GM18907 (cell line): Measurements from ENCODE around the gene CEP44.
"Not testable (repeated sequence)": the region's sequence is repeated elsewhere in the genome, so short reads cannot be mapped to it uniquely, and the experiment has no call there.

Source experiments
- ATAC-seq: cut with Tn5 transposase; IDR thresholded peaks from one replicate; pipeline ENCODE4 v1.9.1; 2021; ENCODE audit warnings: mild to moderate bottlenecking, moderate library complexity; ENCODE audit not compliant: unreplicated experiment

CEP44 gene

GRCh38 chr4:174320494-174321199 lies 36.9 kb downstream of the CEP44 start:
- ATAC-seq = no peak

DNA sequence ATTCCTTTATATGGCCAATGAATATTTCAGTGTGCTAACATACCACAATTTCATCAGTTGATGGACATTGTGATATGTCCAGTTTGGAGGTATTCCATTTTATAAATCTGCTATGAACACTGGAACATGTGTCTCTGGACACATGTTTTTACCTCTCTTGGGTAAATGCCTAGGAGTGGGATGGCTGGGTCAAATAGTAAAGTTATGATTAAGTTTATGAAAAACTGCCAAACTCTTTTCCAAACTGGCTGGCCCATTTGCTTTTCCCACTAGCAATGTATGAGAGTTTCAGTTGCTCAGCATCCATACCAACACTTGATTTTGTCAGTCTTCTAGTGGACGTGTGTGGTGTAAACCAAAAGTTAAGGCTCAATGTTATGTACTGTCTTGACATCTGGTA lies 40.5 kb downstream of the CEP44 start:
- no peak for ATAC-seq

DNA sequence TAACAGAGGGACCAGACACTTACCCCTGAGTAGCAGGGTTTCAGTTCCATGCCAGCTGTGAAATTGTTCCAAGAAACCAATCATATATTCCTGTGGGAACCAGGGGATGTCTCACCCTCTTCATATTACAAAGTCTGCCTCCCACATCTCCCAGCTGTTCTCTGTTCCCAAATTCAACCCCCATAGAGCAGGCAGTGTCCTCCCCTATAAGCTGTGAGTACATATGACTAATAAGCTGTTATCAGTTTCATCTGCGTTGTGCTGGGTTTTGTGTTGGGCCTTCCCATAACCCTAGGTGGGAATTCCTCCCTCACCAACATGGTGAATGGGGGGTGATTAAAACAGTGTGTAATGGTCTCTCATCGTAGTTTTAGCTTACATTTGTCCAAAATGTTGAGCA lies 41.0 kb downstream of the CEP44 start:
- ATAC-seq = no peak

GRCh38 chr4:174332741-174333493 lies 49.2 kb downstream of the CEP44 start:
- ATAC-seq = no peak

DNA sequence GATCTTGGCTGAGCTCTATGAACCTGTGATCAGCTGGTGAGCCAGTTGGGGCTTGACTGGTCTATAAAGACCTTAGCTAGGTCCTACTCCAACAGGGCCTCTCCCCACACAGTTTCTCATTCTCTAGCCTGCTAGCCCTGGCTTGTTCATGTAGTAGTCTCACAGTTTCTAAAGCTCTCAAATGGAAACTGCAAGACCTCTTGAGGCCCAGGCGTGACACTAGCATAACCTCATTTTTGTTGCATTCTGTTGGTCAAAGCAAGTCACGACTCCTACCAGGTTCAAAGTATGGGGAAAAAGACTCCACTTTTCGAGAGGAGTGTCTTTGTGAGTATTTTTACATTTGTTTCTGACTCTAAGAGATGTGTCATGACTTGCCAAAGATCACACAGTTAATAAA lies 50.9 kb downstream of the CEP44 start:
- peak; percentile 96 for ATAC-seq

DNA sequence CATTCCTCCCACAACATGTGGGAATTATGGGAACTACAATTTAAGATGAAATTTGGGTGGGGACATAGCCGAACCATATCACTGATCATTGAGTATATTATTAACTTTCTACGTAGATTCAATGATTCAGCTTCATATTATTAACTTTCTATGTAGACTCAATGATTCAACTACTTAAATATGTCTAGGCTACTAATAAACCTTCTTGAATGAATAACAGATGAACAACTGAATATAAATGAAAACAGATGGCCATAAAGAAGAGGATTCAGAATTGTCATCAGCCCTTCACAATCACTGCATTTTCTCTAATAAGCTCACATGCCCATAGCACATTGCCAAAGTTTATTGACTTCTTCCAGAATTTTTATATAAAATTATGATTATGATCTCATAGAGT lies 57.0 kb downstream of the CEP44 start:
- no peak for ATAC-seq

DNA sequence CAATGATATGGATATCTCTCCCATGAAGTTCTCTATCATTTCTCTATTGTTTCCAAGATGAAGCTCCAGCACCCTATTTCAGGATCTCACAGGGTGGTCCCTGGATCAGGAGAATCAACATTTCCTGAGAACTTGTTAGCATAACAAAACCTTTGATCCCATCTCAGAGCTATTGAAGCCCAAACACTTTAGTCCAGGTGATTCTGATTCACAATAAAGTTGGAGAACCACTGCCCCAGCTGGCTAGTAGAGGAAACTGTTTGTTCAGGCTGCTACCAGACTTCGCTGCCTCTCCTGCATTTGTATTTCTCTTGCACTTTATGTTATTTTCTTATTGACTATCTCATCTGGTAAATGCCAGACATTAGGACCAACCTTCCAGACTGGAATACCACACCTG lies 65.4 kb downstream of the CEP44 start:
- ATAC-seq = no peak

GRCh38 chr4:174352061-174352819 lies 68.5 kb downstream of the CEP44 start:
- no peak for ATAC-seq

DNA sequence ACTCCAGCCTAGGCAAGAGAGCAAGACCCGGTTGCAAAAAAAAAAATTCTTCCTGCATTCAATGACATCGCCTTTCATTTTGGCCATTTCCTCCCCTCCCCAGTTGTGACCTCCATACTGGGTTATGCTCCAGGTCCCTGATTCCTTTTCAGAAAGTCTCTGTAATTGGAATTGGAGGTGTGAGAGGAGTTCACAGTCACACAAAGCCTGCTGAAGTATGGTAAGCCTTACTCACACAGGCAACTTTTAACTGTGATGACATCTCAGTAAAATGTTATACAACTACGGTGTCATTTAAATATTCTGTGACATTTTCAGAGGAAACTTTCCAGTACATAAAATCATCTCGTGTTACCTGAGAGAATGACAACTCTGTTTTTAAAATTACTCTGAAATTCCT lies 73.6 kb downstream of the CEP44 start:
- ATAC-seq = no peak

GRCh38 chr4:174358410-174358809 lies 74.7 kb downstream of the CEP44 start:
- peak; percentile 63 for ATAC-seq

DNA sequence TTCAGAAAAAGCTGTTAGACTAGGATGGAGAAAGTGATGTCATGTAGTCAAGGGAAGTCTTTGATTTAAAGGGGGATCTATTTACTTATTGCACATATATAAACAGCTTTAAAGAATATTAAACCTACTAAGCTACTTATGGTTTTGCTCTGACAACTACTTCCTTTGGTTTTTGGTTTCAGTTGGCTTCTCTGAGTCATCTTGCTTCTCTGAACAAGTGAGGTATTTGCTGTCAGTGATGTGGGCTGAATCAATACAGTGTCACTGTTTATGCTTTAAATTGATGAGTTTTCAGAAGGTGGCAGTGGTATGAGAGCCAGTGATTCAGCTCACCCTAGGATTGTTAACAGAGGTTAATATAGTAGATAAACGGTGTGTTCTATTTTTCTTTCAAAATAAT lies 75.1 kb downstream of the CEP44 start:
- peak; percentile 99 for ATAC-seq

- no peak for ATAC-seq
These were observed 78.6 kb downstream of the CEP44 start for GRCh38 chr4:174362340-174362739.

DNA sequence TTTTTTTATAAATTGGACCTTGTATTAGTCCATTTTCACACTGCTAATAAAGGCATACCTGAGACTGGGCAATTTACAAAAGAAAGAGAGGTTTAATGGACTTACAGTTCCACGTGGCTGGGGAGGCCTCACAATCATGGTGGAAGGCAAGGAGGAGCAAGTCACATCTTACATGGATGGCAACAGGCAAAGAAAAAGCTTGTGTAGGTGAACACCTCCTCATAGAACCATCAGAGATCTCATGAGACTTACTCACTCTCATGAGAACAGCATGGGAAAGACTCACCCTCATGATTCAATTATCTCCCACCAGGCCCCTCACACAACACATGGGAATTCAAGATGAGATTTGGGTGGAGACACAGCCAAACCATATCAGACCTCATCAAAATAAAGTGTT lies 80.1 kb downstream of the CEP44 start:
- ATAC-seq = not testable (repeated sequence)

DNA sequence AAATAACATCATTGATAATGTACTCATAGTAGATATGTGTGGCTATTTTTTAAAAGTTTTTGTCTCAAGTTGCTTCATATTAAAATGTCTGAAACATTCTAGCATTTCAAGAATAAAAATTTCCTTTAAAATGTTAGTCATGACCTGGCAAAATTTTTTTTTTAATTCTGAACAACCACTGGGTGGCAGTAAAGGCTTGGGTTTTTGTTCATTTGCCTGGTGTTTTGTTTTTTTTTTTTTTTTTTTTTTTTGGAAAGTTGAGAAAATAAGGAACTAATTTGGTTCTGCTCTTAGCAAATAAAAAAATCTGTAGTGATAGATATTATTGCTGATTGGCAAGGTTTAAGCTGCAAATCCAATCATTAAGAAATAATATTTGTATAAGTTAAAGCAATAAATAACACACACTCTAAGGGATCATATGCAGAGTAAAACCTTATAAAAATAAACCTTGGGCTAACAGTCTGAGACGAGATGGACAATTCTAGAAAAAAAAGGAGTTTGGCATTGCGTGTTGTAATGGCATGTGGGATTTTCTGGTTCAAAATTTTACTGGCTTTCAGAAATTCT lies 81.4 kb downstream of the CEP44 start:
- no peak for ATAC-seq

GRCh38 chr4:174369985-174370384 lies 86.3 kb downstream of the CEP44 start:
- no peak for ATAC-seq

- no peak for ATAC-seq
These were observed 90.1 kb downstream of the CEP44 start for GRCh38 chr4:174373821-174374220.

GRCh38 chr4:174375422-174375821 lies 91.7 kb downstream of the CEP44 start:
- no peak for ATAC-seq

DNA sequence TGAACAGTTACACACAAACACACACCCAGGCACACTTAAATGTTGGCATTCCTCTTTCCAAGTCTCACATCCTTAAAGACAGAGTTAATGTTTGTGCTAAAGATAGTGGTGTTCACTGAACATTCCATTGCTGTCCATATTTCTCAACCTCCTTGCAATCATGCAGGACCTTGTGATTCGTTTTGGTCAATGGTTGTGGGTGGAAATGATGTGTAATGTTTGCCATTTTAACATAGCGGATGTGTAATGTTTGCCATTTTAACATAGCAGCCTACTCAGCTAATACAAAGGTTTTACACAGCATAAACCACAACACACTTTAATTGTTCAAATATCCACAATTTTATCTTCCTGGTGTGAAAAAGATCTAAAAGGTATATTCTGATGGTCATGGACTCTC lies 93.9 kb downstream of the CEP44 start:
- no peak for ATAC-seq

- no peak for ATAC-seq
These were observed 95.2 kb downstream of the CEP44 start for GRCh38 chr4:174378951-174379350.

GRCh38 chr4:174380206-174380605 lies 96.5 kb downstream of the CEP44 start:
- not testable (repeated sequence) for ATAC-seq

DNA sequence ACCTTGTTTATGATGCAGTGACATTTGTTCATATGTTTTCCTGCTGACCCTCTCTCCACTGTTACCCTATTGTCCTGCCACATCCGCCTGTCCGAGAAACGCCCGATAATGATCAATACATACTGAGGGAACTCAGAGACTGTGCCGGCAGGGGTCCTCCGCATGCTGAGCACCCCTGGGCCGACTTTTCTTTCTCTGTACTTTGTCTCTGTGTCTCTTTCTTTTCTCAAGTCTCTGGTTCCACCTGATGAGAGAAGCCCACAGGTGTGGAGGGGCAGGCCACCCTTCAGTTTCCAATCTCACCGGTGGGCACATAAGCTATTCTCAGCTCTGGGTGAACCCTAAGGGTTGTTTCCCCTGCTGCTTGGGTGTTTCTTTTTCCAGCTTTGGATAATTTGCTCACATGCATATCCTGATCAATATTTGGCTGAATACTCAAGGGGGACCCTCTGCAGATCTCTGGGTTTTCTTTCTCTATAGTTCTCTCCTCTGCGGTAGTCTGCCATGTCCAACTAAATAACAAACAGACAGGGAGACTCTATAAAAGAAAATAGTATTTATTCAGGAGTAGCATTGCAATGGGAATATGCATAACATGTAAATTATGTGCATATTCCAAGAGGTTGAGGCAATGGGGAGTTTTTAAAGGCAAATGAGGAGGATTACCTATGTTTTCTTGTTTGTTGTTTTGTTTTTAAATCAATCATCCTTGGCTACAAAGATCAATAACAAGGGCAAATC lies 97.2 kb downstream of the CEP44 start:
- ATAC-seq = no peak
